Measurements from ENCODE around the gene KLRF2.

DNA sequence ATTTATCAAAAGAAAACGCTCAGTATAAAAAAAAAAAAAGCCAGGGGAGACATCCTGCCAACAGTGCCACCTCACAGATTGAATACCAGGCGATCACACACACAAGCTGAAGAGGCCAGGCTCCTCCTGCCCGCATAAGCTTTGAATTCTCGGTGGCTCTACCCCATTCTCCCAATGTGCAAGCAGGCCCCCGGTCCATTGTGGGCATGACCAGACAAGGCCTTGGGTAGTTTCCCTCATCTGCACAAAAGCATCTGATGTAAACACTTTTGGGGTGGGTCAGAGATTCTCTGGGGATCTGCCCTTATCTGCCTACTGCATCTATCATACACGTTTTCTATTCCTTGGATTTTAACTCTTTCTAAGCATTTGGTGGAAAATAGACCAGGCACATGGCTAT, 16.2 kb downstream of the KLRF2 start:
- TF ChIP-seq, protein P1, sequence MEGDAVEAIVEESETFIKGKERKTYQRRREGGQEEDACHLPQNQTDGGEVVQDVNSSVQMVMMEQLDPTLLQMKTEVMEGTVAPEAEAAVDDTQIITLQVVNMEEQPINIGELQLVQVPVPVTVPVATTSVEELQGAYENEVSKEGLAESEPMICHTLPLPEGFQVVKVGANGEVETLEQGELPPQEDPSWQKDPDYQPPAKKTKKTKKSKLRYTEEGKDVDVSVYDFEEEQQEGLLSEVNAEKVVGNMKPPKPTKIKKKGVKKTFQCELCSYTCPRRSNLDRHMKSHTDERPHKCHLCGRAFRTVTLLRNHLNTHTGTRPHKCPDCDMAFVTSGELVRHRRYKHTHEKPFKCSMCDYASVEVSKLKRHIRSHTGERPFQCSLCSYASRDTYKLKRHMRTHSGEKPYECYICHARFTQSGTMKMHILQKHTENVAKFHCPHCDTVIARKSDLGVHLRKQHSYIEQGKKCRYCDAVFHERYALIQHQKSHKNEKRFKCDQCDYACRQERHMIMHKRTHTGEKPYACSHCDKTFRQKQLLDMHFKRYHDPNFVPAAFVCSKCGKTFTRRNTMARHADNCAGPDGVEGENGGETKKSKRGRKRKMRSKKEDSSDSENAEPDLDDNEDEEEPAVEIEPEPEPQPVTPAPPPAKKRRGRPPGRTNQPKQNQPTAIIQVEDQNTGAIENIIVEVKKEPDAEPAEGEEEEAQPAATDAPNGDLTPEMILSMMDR (conservative IDR thresholded peaks at IDR 0.05; ENCODE audit: low read length), result no peak
- TF ChIP-seq EZH2phosphoT487 (IDR thresholded peaks at IDR 0.05; ENCODE audit: borderline replicate concordance), result no peak
